Vagina (tissue), 2 donors: ENCODE data around the gene PACS2. TPM values are rescaled to one million over a fixed set of nuclear protein-coding genes. Genes with fewer than 3 reads are reported as not detected.
"Not testable (repeated sequence)": the region's sequence is repeated elsewhere in the genome, so short reads cannot be mapped to it uniquely, and the experiment has no call there.

Source experiments
- DNase-seq, 2 donors: peaks; one replicate each; pipeline ENCODE4 v3.0.0-alpha.2; 2017; ENCODE audit errors: extremely low spot score in 2 of 2
- H3K27ac ChIP-seq: fragments of 200-600 bp; sonication (generic); one replicate; pipeline ENCODE4 v1.5.1; 2019
- H3K27me3 ChIP-seq: fragments of 200-600 bp; sonication (generic); one replicate; pipeline ENCODE4 v1.5.1; 2019
- H3K36me3 ChIP-seq, 2 donors: fragments of 200-600 bp; sonication (generic); one replicate each; pipeline ENCODE4 v1.5.1; 2017 to 2019
- H3K4me1 ChIP-seq: fragments of 200-600 bp; sonication (generic); one replicate; pipeline ENCODE4 v1.5.1; 2019
- H3K4me3 ChIP-seq, 2 donors: fragments of 200-600 bp; sonication (generic); 1 replicate in 1 of 2; 2 replicates in 1 of 2; pipeline ENCODE4 v1.5.1; 2016 to 2019
- H3K9me3 ChIP-seq: fragments of 200-600 bp; sonication (generic); one replicate; pipeline ENCODE4 v1.5.1; 2019
- POLR2A ChIP-seq, 2 donors: fragments of 450-650 bp; IDR thresholded peaks; one replicate each; pipeline ENCODE4 v1.6.1; 2017; ENCODE audit warnings: antibody characterized with exemption in 2 of 2, mild to moderate bottlenecking in 2 of 2, moderate library complexity in 2 of 2
- POLR2AphosphoS5 ChIP-seq, 2 donors: sonication (generic); formaldehyde crosslinking; IDR thresholded peaks; one replicate each; pipeline ENCODE4 v1.9.0; 2017; ENCODE audit warnings: antibody characterized with exemption in 2 of 2, mild to moderate bottlenecking in 2 of 2, low read depth in 1 of 2; ENCODE audit not compliant: insufficient read depth in 1 of 2
- intact Hi-C: fragments of 100-400 bp; cut with DNase I; formaldehyde crosslinking; loops from one replicate; pipeline ENCODE4 v1.15.1; 2023
- total RNA-seq: library from RNA; depleted of rRNA; stranded (reverse); fragments of >200 nt; gene quantifications from one replicate; pipeline ENCODE4 v1.2.3, GENCODE V29; 2016
- TF ChIP-seq, protein P1 (sequence below), 3 experiments: fragments of 450-650 bp in 2 of 3; fragments of 200-600 bp in 1 of 3; sonication (generic) in 1 of 3; IDR thresholded peaks; one replicate each; pipeline ENCODE4 v1.5.1; 2017 to 2019; ENCODE audit warnings: antibody characterized with exemption in 3 of 3, mild to moderate bottlenecking in 2 of 3, moderate library complexity in 2 of 3

The PACS2 gene
- total RNA-seq, 1 donor from 2014 or later, result 64.8 TPM

DNA sequence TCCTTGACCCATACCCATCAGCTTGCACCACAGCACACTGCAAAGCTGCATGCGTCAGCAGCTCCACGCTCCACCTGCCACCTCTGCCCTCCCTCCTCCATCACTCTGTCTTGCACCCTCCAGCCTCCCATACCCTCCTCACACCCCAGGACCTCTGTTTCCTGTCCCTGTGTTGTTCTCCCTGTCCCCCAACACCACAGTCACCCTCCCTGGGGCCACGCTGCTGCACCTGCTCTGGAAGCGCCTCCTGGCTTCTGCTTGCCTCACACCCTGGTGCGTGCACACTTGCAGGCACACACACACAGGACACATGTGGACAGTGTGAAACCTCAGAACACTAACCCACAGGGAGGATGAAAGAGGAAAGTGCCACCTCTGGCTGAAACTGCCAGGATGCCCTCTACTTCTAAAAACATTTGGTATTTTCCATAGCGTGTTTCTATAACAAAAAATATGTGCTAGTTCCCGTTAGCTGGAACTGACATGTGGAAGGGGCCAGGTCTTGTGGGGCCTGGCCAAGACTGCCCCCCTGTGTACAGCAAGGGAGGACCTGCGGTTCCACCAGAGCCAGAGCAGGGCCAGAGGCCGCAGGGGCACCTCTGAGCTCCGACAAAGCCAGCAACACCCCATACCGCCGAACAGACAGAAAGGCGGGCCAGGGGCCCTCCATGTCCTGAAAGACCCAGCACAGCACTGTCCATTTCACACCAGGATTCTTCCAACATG lies 23.8 kb upstream of the PACS2 start:
- H3K9me3 ChIP-seq, result no peaks in the 10 kb centered on the region
- H3K27me3 ChIP-seq, result no peaks in the 10 kb centered on the region
- no peak for DNase-seq
- H3K4me1 ChIP-seq, result peaks cover 37% of the 10 kb centered on the region
- intact Hi-C loops, result loop anchor here (10.0 kb wide), 1 partner anchor 46 kb away; the partner anchor contains the start of gene BTBD6
- TF ChIP-seq POLR2A (IDR thresholded peaks at IDR 0.05), result no peak
- TF ChIP-seq, protein P1, sequence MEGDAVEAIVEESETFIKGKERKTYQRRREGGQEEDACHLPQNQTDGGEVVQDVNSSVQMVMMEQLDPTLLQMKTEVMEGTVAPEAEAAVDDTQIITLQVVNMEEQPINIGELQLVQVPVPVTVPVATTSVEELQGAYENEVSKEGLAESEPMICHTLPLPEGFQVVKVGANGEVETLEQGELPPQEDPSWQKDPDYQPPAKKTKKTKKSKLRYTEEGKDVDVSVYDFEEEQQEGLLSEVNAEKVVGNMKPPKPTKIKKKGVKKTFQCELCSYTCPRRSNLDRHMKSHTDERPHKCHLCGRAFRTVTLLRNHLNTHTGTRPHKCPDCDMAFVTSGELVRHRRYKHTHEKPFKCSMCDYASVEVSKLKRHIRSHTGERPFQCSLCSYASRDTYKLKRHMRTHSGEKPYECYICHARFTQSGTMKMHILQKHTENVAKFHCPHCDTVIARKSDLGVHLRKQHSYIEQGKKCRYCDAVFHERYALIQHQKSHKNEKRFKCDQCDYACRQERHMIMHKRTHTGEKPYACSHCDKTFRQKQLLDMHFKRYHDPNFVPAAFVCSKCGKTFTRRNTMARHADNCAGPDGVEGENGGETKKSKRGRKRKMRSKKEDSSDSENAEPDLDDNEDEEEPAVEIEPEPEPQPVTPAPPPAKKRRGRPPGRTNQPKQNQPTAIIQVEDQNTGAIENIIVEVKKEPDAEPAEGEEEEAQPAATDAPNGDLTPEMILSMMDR (IDR thresholded peaks at IDR 0.05), result no peak
- TF ChIP-seq POLR2AphosphoS5 (IDR thresholded peaks at IDR 0.05; ENCODE audit: insufficient read depth in 1 of 2, low read depth in 1 of 2), result no peak
- H3K27ac ChIP-seq, result no peak overlapping the region
- no peaks in the 10 kb centered on the region for H3K36me3 ChIP-seq
- H3K4me3 ChIP-seq, result no peak overlapping the region

DNA sequence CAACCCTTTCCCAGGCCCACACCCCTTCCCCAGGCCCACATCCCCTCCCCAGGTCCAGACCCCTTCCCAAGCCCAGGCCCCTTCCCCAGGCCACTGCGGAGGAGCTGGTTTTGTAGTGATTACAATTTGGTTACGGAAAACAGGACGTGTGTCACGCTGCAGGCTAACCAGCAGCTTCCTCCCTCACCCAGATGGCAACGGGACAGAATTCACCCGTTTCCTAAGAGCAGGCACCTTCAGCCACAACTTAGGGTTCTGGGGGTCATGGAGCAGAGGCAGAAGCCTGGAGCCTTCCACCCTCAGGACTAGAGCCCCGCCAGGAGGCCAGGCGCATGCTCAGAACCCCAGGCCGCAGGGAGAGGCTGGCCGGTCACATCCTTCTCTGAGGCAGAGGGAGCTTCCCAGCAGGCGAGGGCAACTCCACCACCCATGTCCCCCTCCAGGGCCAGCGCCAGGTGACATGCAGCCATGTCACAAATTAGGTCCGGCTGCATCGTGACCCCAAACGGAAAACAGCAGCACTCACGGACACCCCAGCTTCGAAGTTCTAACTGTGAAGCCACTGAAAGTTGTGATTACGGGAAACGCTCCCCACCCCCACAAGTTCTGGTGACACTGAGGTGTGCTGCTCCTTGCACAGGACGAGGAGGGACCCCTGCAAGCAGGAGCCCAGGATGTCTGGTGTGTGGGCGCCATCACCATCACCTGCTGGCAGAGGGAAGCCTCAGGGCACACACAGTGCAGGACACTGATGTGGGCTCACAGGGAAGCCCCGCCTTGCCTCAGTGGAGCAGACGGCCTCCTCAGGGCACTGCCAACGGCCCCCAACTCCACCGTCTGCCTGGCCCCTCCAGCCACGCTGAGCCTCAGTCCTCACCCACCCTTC lies 21.5 kb upstream of the PACS2 start:
- no peaks in the 10 kb centered on the region for H3K9me3 ChIP-seq
- H3K27ac ChIP-seq, result no peak overlapping the region
- intact Hi-C loops, result loop anchor here (10.0 kb wide), 1 partner anchor 48 kb away; the partner anchor contains the start of gene BTBD6
- no peak overlapping the region for H3K4me3 ChIP-seq
- H3K27me3 ChIP-seq, result no peaks in the 10 kb centered on the region
- peaks cover 37% of the 10 kb centered on the region for H3K4me1 ChIP-seq
- no peak for TF ChIP-seq POLR2A (IDR thresholded peaks at IDR 0.05)
- no peak for TF ChIP-seq POLR2AphosphoS5 (IDR thresholded peaks at IDR 0.05; ENCODE audit: insufficient read depth in 1 of 2, low read depth in 1 of 2)
- TF ChIP-seq, protein P1 (IDR thresholded peaks at IDR 0.05), result no peak
- no peaks in the 10 kb centered on the region for H3K36me3 ChIP-seq
- no peak for DNase-seq

DNA sequence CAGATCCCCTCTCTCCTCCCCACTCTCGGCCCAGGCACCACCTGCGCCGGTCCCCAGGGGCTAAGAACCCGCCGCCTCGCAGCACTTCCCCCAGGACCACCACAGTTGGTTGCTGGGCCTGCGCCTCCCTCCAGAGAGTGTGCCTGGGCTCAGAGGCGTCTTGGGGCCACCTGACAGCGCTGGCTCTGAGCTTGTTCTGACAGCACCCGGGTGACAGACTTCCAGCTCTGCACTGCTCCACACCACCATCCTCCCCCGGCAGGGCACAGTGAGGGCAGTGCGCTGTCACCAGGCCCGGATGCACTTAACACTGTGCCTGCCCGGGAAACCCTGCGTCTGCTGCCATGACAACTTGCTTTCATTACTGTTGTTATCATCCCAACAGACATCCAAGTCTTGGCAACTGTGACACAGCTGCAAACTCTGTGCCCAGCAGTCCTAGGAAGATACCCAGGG lies 20.4 kb upstream of the PACS2 start:
- no peak for DNase-seq
- Histone ChIP-seq H3K9me3 (no peaks in the 10 kb centered on the region), H3K36me3 (no peaks in the 10 kb centered on the region), H3K27ac (no peak overlapping the region), H3K4me1 (peaks cover 48% of the 10 kb centered on the region), H3K27me3 (no peaks in the 10 kb centered on the region), H3K4me3 (no peak overlapping the region)
- intact Hi-C loops, result loop anchor here (10.0 kb wide), 1 partner anchor 49 kb away; the partner anchor contains the start of gene BTBD6
- TF ChIP-seq POLR2A (IDR thresholded peaks at IDR 0.05) (no peak), POLR2AphosphoS5 (IDR thresholded peaks at IDR 0.05; ENCODE audit: insufficient read depth in 1 of 2, low read depth in 1 of 2) (no peak)
- TF ChIP-seq, protein P1 (IDR thresholded peaks at IDR 0.05), result no peak

DNA sequence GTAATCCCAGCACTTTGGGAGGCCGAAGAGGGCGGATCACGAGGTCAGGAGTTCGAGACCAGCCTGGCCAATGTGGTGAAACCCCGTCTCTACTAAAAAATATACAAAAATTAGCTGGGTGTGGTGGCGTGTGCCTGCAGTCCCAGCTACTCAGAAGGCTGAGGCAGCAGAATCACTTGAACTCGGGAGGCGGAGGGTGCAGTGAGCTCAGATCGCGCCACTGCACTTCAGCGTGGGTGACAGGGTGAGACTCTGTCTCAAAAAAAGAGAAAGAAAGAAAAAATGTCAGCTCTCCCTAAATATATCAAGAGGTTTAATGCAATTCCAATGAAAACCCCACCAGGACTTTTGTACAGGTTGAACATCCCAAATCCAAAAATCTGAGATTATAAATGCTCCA lies 17.2 kb upstream of the PACS2 start:
- intact Hi-C loops, result loop anchor here (10.0 kb wide), 1 partner anchor 53 kb away; the partner anchor contains the start of gene BTBD6
- H3K4me1 ChIP-seq, result peaks cover 55% of the 10 kb centered on the region

More for the DNA sequence above, 17.2 kb upstream of the PACS2 start:
- H3K27me3 ChIP-seq, H3K36me3 ChIP-seq, H3K9me3 ChIP-seq, H3K4me3 ChIP-seq, H3K27ac ChIP-seq, DNase-seq: not testable (repeated sequence)
